ENCODE results near the gene TBX15.

DNA sequence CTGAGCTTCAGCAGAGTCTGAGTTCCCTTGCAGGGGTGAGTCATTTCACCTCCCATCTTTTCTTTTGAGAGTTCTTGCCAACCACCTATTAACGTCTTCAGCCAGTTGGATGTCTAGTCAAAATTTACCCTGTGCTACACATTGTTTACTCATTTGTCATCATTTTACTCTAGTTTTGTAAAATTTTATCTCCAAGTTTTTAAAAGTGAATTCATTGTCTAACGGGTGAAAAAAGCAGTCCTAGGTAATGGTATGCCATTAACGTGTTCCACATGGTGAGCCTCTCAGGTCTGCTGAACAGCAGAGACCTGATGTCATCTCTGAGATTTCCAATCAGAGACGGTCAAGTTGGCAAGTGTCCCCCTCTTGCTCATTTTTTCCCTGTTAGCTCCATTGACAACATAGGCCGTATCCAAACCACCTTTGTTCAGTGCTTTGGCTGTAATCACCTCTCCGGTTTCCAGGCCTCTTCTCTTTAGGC lies 85.4 kb downstream of the TBX15 start:
- TF ChIP-seq POLR2AphosphoS5 (IDR thresholded peaks at IDR 0.05) (no peak), EP300 (IDR thresholded peaks at IDR 0.05) (no peak), POLR2A (IDR thresholded peaks at IDR 0.05) (no peak)
- TF ChIP-seq, protein P1, sequence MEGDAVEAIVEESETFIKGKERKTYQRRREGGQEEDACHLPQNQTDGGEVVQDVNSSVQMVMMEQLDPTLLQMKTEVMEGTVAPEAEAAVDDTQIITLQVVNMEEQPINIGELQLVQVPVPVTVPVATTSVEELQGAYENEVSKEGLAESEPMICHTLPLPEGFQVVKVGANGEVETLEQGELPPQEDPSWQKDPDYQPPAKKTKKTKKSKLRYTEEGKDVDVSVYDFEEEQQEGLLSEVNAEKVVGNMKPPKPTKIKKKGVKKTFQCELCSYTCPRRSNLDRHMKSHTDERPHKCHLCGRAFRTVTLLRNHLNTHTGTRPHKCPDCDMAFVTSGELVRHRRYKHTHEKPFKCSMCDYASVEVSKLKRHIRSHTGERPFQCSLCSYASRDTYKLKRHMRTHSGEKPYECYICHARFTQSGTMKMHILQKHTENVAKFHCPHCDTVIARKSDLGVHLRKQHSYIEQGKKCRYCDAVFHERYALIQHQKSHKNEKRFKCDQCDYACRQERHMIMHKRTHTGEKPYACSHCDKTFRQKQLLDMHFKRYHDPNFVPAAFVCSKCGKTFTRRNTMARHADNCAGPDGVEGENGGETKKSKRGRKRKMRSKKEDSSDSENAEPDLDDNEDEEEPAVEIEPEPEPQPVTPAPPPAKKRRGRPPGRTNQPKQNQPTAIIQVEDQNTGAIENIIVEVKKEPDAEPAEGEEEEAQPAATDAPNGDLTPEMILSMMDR (IDR thresholded peaks at IDR 0.05) = no peak

Measured in gastroesophageal sphincter (tissue), 3 donors.